Subcutaneous abdominal adipose tissue (tissue), 5 donors: ENCODE results near the gene RAB20.

Experiments
- H3K27ac ChIP-seq: one replicate; pipeline ENCODE4 v1.7.0; 2013; ENCODE audit warnings: low read depth, mild to moderate bottlenecking, inconsistent platforms, low read length, moderate library complexity
- H3K27me3 ChIP-seq, 5 donors: one replicate each; pipeline ENCODE4 v1.7.0; 2013; ENCODE audit warnings: low read length in 5 of 5, inconsistent platforms in 1 of 5; ENCODE audit not compliant: control insufficient read depth in 5 of 5, insufficient read depth in 4 of 5
- H3K36me3 ChIP-seq, 5 donors: one replicate each; pipeline ENCODE4 v1.7.0; 2013; ENCODE audit warnings: low read length in 5 of 5; ENCODE audit not compliant: control insufficient read depth in 5 of 5, insufficient read depth in 5 of 5
- H3K4me1 ChIP-seq, 5 donors: one replicate each; pipeline ENCODE4 v1.7.0; 2013; ENCODE audit warnings: low read length in 5 of 5, mild to moderate bottlenecking in 3 of 5, moderate library complexity in 1 of 5; ENCODE audit not compliant: control insufficient read depth in 5 of 5, insufficient read depth in 5 of 5
- H3K4me3 ChIP-seq, 5 donors: one replicate each; pipeline ENCODE4 v1.7.0; 2013; ENCODE audit warnings: low read length in 5 of 5, low read depth in 1 of 5
- H3K9ac ChIP-seq, 5 donors: one replicate each; pipeline ENCODE4 v1.7.0; 2013; ENCODE audit warnings: low read length in 5 of 5, mild to moderate bottlenecking in 4 of 5, moderate library complexity in 3 of 5
- H3K9me3 ChIP-seq, 5 donors: one replicate each; pipeline ENCODE4 v1.7.0; 2013; ENCODE audit warnings: low read length in 5 of 5; ENCODE audit not compliant: control insufficient read depth in 5 of 5
- donor health status: healthy.
- donor health status: healthy.
- donor health status: healthy.
- donor health status: healthy.
- donor health status: healthy.

RAB20 gene

DNA sequence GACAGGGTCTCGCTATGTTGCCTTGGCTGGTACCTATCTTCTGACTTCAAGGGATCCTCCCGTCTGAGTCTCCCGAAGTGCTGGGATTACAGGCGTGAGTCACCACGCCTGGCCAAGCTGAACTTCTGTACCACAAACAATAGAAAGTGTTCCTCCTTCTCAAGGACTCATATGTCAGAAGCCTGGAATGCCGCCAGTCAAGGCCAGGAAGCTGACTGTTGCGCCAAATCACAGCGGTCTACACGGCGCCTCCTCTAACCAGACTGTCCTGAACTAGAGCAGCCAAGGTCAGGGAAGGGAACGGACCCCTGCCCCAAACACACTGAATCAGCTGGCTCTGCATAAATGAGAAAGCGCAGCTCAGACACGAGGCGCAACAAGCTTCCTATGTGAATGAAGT lies 14.6 kb downstream of the RAB20 start:
- Histone ChIP-seq H3K27me3 (no peaks in the 10 kb centered on the region), H3K27ac (no peak overlapping the region), H3K9me3 (no peaks in the 10 kb centered on the region), H3K36me3 (peaks cover 0 to 13% (median 0%) of the 10 kb centered on the region in 5 donors), H3K4me1 (peaks cover 5 to 43% (median 24%) of the 10 kb centered on the region in 5 donors), H3K9ac (no peak overlapping the region), H3K4me3 (peak overlapping the region in 1 of 5 donors; percentile 25)

DNA sequence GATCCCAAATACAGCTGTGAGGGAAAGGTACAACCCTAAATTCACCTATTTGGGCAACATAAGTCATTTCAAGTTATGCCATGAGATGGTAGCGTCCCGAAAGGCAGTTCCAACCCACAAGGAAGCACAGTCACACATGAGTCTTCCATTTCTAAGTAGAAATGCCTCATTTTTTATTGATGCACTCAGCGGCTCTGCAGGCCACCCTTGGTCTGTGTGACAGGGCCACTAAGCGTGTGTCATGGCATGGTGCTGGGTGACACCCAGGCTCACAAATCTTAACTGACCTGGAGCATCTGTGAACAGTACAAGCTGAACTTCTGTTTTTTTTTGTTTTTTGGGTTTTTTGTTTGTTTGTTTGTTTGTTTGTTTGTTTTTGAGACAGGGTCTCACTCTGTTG lies 15.1 kb downstream of the RAB20 start:
- Histone ChIP-seq H3K4me3 (no peak overlapping the region), H3K9ac (no peak overlapping the region), H3K9me3 (no peaks in the 10 kb centered on the region), H3K4me1 (peaks cover 8 to 47% (median 27%) of the 10 kb centered on the region in 5 donors), H3K27me3 (no peaks in the 10 kb centered on the region), H3K36me3 (peaks cover 0 to 13% (median 0%) of the 10 kb centered on the region in 5 donors), H3K27ac (no peak overlapping the region)

GRCh38 chr13:110542169-110542796 lies 19.2 kb downstream of the RAB20 start:
- H3K9me3 ChIP-seq = no peaks in the 10 kb centered on the region
- no peak overlapping the region for H3K27ac ChIP-seq
- H3K27me3 ChIP-seq = no peaks in the 10 kb centered on the region
- H3K36me3 ChIP-seq = peaks cover 0 to 4% (median 0%) of the 10 kb centered on the region in 5 donors
- H3K4me3 ChIP-seq = no peak overlapping the region
- H3K4me1 ChIP-seq = peaks cover 10 to 55% (median 40%) of the 10 kb centered on the region in 5 donors
- H3K9ac ChIP-seq = no peak overlapping the region

DNA sequence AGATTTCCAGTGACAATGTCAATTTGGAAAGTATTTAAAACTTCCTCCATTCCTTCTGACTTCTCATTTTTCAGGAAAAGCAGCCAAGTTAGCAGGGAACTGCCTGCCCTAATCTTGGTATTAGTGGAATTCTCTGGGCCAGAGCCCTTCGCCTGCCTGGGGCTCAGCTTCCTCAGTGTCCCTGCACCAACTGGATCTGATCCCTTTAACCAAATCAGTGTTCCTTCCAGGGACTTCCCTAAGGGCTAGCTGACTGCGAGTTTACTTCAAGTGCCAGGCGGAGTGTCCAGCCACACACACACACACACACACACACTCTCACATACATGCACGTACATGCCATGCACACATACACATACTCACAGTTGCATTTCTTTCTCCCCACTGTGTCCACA lies 20.0 kb downstream of the RAB20 start:
- Histone ChIP-seq H3K36me3 (peaks cover 0 to 4% (median 0%) of the 10 kb centered on the region in 5 donors), H3K4me3 (peak overlapping the region in 1 of 5 donors; percentile 4), H3K27ac (peak overlapping the region; percentile 63), H3K27me3 (no peaks in the 10 kb centered on the region), H3K9ac (peak overlapping the region in 2 of 5 donors; percentile 34 to 50), H3K4me1 (peaks cover 7 to 52% (median 37%) of the 10 kb centered on the region in 5 donors), H3K9me3 (no peaks in the 10 kb centered on the region)

DNA sequence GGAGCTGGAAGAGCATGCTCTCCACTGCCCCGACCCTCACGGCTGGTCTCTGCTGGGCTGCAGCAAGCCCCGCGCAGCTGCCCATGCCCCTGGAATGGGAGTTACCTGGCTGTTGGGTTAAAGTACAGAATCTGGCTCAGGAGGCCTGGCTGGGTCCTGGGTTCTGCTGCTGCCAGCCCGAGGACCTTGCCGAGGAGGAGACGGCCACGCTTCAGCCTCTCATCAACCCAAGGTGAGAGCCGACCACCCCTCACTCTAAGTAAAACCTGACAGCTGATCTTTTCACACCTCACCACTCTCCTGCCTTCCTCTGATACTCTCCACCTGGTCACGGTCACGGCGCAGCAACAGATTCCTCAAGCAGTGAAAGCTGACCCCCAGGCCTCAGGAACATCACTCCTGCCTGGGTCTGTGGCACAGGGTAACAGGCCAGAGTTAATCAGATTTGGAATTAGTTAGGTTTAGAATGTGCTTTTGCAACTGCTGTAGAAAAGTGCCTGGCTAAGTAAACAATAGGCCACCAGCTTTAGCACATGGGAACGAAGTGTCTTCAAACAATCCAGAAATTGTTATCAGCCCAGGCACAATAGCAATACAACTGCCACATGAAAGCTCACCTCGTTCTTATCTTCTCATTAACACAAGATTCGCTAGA lies 20.5 kb downstream of the RAB20 start:
- peaks cover 9 to 50% (median 37%) of the 10 kb centered on the region in 5 donors for H3K4me1 ChIP-seq

GRCh38 chr13:110539894-110540293 lies 21.6 kb downstream of the RAB20 start:
- peaks cover 0 to 4% (median 0%) of the 10 kb centered on the region in 5 donors for H3K36me3 ChIP-seq
- H3K27me3 ChIP-seq = no peaks in the 10 kb centered on the region
- no peak overlapping the region for H3K9ac ChIP-seq
- no peaks in the 10 kb centered on the region for H3K9me3 ChIP-seq
- no peak overlapping the region for H3K4me3 ChIP-seq
- H3K27ac ChIP-seq = no peak overlapping the region
- peaks cover 9 to 59% (median 46%) of the 10 kb centered on the region in 5 donors for H3K4me1 ChIP-seq

More for the DNA sequence above, 20.5 kb downstream of the RAB20 start:
- Histone ChIP-seq H3K9me3 (no peaks in the 10 kb centered on the region), H3K27me3 (no peaks in the 10 kb centered on the region), H3K36me3 (peaks cover 0 to 4% (median 0%) of the 10 kb centered on the region in 5 donors), H3K9ac (peak overlapping the region in 2 of 5 donors; percentile 34 to 50), H3K4me3 (no peak overlapping the region), H3K27ac (peak overlapping the region; percentile 63)

DNA sequence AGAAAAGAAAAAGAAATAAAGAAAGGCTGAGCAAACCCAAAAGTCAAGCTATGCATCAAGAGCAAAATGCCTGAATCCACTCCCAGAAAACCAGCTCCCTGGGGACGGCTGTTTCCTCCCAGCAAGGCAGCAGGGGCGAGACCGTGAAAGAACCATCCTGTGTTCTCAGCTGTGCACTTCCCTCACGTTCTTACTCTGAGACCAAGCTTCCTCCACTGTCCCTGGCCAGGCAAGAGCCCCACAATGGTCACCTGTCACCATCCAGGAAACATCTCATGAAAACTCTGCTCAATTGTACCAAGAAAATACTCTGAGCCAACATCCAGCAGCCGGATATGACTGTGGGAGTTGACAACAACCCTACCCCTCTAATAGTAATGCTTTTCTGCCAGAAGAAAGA lies 22.9 kb downstream of the RAB20 start:
- Histone ChIP-seq H3K27me3 (no peaks in the 10 kb centered on the region), H3K27ac (peak overlapping the region; percentile 44), H3K4me3 (peak overlapping the region in 1 of 5 donors; percentile 50), H3K9me3 (no peaks in the 10 kb centered on the region), H3K36me3 (peaks cover 0 to 4% (median 0%) of the 10 kb centered on the region in 5 donors), H3K9ac (peak overlapping the region in 1 of 5 donors; percentile 47), H3K4me1 (peaks cover 9 to 72% (median 47%) of the 10 kb centered on the region in 5 donors)

- Histone ChIP-seq H3K4me3 (no peak overlapping the region), H3K9ac (no peak overlapping the region), H3K4me1 (peaks cover 4 to 82% (median 58%) of the 10 kb centered on the region in 5 donors), H3K9me3 (no peaks in the 10 kb centered on the region), H3K27me3 (no peaks in the 10 kb centered on the region), H3K36me3 (peaks cover 0 to 3% (median 0%) of the 10 kb centered on the region in 5 donors), H3K27ac (no peak overlapping the region)
Observed at GRCh38 chr13:110536006-110536693, 25.4 kb downstream of the RAB20 start.

DNA sequence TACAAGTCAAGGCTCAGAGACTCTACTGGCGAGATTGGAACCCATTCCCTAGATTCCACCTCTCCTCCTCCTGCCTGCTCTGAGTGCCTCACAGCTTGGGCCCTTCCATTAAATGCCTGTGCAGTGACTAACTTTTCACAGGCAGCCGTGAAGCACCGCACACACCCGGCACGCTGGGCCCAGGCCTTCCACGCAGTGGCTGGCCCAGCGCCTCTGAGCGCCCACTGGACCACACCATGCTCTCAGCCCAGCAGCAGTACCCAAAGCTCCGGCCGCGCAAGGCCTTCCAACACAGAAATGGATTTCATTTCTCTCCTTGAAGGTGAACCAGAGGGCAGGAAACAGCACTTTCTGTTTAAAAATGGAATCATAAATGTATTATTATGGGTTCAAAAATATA lies 26.0 kb downstream of the RAB20 start:
- H3K4me3 ChIP-seq = no peak overlapping the region
- no peaks in the 10 kb centered on the region for H3K9me3 ChIP-seq
- H3K27ac ChIP-seq = no peak overlapping the region
- H3K36me3 ChIP-seq = no peaks in the 10 kb centered on the region
- no peak overlapping the region for H3K9ac ChIP-seq
- no peaks in the 10 kb centered on the region for H3K27me3 ChIP-seq
- H3K4me1 ChIP-seq = peaks cover 4 to 83% (median 55%) of the 10 kb centered on the region in 5 donors
